Measurements from ENCODE around the gene NES.

DNA sequence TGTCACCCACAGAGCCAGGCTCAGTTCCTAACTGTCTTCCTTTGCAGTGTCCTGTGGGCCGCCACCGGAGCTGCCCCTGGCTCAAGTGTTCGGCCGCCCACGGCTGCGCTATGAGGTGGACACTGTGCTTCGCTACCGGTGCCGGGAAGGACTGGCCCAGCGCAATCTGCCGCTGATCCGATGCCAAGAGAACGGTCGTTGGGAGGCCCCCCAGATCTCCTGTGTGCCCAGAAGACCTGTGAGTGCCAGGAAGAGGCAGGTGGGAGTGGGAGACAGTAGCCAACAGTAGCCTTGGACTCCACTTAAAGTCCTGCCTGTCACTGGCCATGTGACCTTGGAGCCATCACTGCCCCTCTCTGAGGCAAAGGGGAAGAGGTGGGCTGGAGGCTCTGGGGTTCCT is 18.7 kb downstream of the NES start:
- TF ChIP-seq, protein P1, sequence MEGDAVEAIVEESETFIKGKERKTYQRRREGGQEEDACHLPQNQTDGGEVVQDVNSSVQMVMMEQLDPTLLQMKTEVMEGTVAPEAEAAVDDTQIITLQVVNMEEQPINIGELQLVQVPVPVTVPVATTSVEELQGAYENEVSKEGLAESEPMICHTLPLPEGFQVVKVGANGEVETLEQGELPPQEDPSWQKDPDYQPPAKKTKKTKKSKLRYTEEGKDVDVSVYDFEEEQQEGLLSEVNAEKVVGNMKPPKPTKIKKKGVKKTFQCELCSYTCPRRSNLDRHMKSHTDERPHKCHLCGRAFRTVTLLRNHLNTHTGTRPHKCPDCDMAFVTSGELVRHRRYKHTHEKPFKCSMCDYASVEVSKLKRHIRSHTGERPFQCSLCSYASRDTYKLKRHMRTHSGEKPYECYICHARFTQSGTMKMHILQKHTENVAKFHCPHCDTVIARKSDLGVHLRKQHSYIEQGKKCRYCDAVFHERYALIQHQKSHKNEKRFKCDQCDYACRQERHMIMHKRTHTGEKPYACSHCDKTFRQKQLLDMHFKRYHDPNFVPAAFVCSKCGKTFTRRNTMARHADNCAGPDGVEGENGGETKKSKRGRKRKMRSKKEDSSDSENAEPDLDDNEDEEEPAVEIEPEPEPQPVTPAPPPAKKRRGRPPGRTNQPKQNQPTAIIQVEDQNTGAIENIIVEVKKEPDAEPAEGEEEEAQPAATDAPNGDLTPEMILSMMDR (IDR thresholded peaks at IDR 0.05; ENCODE audit: insufficient read depth, low read length) = no peak
- TF ChIP-seq REST (IDR thresholded peaks at IDR 0.05; ENCODE audit: insufficient replicate concordance, low read depth) (no peak), GABPA (IDR thresholded peaks at IDR 0.05; ENCODE audit: low read depth) (no peak)
